SH-SY5Y (cell line): Measurements from ENCODE around the gene KLHL29.

Source experiments
- GATA2 ChIP-seq: IDR thresholded peaks from 2 replicates; pipeline ENCODE4 v1.6.1; 2011; ENCODE audit warnings: mild to moderate bottlenecking, low read depth, low read length
- GATA3 ChIP-seq: IDR thresholded peaks from 2 replicates; pipeline ENCODE4 v1.6.1; 2011; ENCODE audit warnings: low read depth, mild to moderate bottlenecking, low read length, moderate library complexity

- TF ChIP-seq GATA2 (no peak), GATA3 (no peak)
Measured at GRCh38 chr2:23627236-23628009, 242.4 kb downstream of the KLHL29 start.
